Measurements from ENCODE around the gene HAS3.

- TF ChIP-seq CTCF (IDR thresholded peaks at IDR 0.05) (no peak), TCF7L2 (IDR thresholded peaks at IDR 0.05; ENCODE audit: low read depth, low read length) (no peak), POLR2AphosphoS5 (IDR thresholded peaks at IDR 0.05; ENCODE audit: low read depth, low read length) (no peak)
Measured at GRCh38 chr16:69094501-69094900, 11.0 kb upstream of the HAS3 start.
